GM21717 (cell line): ENCODE data around the gene PTCRA.
"Not testable (repeated sequence)": the region's sequence is repeated elsewhere in the genome, so short reads cannot be mapped to it uniquely, and the experiment has no call there.

Experiments
- ATAC-seq: cut with Tn5 transposase; IDR thresholded peaks from one replicate; pipeline ENCODE4 v1.9.1; 2021; ENCODE audit warnings: mild to moderate bottlenecking, moderate library complexity; ENCODE audit not compliant: unreplicated experiment

PTCRA gene

GRCh38 chr6:42938987-42939809 is 23.3 kb downstream of the PTCRA start:
- no peak for ATAC-seq

- ATAC-seq, result no peak
Observed at GRCh38 chr6:42939810-42940167, 23.9 kb downstream of the PTCRA start.

GRCh38 chr6:42940493-42941045 is 24.7 kb downstream of the PTCRA start:
- no peak for ATAC-seq

- ATAC-seq, result not testable (repeated sequence)
Observed at GRCh38 chr6:42941356-42941755, 25.5 kb downstream of the PTCRA start.

- ATAC-seq, result no peak
Observed at GRCh38 chr6:42942444-42942843, 26.6 kb downstream of the PTCRA start.

GRCh38 chr6:42947950-42948349 is 32.1 kb downstream of the PTCRA start:
- ATAC-seq, result no peak

- ATAC-seq, result no peak
Observed at GRCh38 chr6:42952389-42952788, 36.5 kb downstream of the PTCRA start.

- not testable (repeated sequence) for ATAC-seq
Observed at GRCh38 chr6:42954405-42954804, 38.6 kb downstream of the PTCRA start.

- ATAC-seq, result no peak
Observed at GRCh38 chr6:42958125-42958524, 42.3 kb downstream of the PTCRA start.

GRCh38 chr6:42959917-42960242 is 44.0 kb downstream of the PTCRA start:
- no peak for ATAC-seq

- ATAC-seq, result no peak
Observed at GRCh38 chr6:42960243-42961019, 44.6 kb downstream of the PTCRA start, which contains the start of gene GNMT. Gene GNMT, plus strand, starts transcription at chr6:42960754. Its CDS starts 14 bp downstream, at chr6:42960768.

GRCh38 chr6:42961020-42961470 is 45.2 kb downstream of the PTCRA start:
- ATAC-seq, result no peak

- ATAC-seq, result no peak
Observed at GRCh38 chr6:42962096-42962495, 46.2 kb downstream of the PTCRA start.

- no peak for ATAC-seq
Observed at GRCh38 chr6:42962502-42963178, 46.8 kb downstream of the PTCRA start.

GRCh38 chr6:42963179-42963854 is 47.5 kb downstream of the PTCRA start:
- ATAC-seq, result no peak

GRCh38 chr6:42963855-42964605 is 48.2 kb downstream of the PTCRA start:
- no peak for ATAC-seq

GRCh38 chr6:42966571-42966970 is 50.7 kb downstream of the PTCRA start:
- no peak for ATAC-seq

- no peak for ATAC-seq
Observed at GRCh38 chr6:42967228-42967627, 51.4 kb downstream of the PTCRA start.

- ATAC-seq, result no peak
Observed at GRCh38 chr6:42968126-42968701, 52.4 kb downstream of the PTCRA start.

- ATAC-seq, result no peak
Observed at GRCh38 chr6:42968783-42969182, 52.9 kb downstream of the PTCRA start.
